Measurements from ENCODE around the gene RAP1GAP2.
"Not testable (repeated sequence)": the region's sequence is repeated elsewhere in the genome, so short reads cannot be mapped to it uniquely, and the experiment has no call there.

RAP1GAP2 gene

DNA sequence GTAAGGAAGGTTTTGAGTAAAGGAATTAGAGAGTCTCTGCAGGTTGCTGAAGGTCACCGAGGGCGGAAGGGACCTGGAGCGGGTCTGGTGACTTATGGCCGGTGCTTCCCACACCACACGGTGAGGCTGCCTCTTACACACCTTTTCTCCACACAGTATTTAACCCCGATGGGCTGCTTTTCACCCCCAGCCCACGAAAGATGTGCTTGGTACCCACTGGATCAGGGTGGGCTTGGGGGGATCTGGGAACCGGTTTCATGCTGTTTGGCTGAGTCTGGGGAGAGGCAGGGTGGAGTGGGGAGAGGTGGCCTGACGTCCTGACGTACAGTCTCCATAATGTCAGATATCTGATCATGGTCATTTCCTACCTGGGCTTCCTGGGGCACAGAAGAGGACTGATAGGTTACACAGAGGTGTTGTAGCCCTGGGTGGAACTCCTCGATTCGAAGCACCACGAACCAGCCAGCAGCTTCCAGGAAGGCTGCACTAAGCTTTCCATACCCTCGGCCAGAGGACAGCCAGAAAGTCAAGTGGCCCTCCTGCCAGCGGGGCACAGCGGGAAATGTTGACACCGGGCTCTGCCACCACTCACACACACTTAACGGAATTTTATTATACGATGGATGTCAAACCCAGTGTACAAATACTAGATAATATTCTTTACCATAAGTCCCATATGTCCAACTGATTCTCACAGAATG lies 233.1 kb downstream of the RAP1GAP2 start:
- no peak for DNase-seq

DNA sequence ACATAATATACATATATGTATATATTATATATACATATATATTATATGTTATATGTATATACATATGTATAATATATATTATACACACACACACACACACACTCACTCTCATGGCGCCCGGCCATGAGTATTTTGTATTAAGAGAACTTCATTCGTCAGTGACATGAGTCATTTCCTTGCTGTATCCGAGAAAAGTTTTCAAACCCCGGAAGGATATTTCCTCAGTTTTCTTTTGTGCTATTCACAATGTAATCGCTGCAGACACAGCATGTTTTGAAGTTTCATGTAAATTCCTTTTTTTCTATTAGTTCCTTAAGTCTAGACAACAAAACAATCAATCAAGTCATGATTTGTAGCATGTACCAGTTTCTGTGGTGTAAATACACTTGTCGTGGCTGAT lies 233.9 kb downstream of the RAP1GAP2 start:
- DNase-seq, result no peak

DNA sequence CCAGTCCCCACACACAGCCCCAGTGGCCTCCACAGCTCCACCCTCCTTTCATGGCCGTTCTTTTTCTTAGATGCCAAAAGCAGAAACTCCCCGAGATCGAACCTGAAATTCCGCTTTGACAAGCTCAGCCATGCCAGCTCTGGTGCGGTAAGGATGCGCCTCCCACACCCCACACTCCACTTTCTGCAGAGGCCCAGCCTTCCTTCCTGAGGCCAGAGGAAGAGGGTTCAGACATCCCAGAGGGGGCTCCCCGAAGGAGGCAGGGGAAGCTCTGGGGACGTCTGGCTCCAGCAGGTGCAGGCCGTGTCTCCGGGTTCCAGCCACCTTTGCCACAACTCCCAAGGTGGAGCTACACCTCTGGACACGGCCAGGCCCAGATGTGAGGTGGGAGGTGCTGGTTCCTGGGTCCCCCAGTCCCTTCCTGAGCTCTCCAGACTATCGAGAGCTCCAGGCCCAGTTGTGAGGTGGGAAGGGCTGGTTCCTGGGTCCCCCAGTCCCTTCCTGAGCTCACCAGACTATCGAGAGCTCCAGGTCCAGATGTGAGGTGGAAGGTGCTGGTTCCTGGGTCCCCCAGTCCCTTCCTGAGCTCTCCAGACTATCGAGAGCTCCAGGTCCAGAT lies 234.7 kb downstream of the RAP1GAP2 start:
- not testable (repeated sequence) for DNase-seq

DNA sequence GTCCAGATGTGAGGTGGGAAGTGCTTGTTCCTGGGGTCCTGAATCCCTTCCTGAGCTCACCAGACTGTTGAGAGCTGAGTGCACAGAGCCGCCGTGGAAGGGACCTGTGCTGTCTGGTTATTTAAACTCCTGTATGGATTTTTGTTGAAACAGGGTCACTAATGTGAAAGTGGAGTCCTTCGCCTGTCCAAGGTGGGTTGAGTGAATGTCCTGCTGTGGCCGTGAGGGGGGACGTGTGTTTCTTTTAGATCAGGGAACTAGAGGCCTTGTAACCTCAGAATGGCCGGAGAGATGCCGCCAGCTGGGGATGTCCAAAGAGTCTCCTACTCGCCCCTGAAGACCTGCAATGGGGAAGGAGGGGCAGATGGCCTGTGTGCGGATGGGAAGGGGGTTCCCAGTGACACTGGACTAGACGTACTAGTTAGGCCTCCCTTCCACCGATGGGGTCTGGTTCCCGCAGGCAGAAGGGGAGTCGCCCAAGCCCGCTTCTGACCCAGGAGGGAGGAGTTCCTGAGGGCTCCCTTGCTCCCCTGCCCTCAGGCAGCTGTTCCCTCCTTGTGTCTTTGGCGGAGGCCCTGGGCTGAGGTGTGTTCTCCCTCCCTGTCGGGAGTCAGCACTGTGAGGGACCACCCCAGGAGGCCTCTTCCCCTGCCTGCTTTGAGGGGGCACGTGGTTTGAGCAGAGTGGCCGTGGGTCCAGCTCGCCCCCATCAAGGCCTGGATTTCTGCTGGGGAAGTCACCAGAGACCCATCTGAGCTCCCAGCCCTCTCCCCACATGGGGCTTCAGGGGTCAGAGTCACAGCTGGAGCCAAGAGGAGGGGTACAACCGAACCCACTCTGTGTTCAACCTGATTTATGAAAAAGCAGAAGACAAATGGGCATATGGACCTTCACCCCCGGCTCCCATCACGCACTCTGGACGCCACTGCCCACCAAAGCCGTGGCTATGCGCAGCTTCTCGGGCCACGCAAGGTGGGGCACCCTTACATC lies 236.3 kb downstream of the RAP1GAP2 start:
- DNase-seq, result no peak

DNA sequence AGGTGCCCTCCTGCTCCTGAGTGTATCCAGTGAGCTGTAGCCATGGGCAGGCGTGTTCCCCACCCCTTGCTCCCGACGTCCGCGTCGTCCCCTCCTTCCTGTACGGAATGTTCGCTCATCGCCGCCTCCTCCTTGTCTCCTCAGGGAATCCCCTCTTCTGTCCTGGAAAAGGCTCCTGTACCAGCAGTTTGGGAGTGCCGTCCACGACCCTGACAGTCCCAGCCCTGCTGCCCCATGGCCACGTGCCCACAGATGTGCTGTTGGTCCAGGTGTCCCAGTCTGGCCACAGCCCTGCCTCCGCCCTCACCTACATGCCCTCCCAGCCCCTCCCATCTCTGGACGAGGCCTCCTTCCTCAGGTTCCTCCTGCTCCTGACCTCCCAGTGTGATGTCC lies 237.0 kb downstream of the RAP1GAP2 start:
- DNase-seq, result no peak

DNA sequence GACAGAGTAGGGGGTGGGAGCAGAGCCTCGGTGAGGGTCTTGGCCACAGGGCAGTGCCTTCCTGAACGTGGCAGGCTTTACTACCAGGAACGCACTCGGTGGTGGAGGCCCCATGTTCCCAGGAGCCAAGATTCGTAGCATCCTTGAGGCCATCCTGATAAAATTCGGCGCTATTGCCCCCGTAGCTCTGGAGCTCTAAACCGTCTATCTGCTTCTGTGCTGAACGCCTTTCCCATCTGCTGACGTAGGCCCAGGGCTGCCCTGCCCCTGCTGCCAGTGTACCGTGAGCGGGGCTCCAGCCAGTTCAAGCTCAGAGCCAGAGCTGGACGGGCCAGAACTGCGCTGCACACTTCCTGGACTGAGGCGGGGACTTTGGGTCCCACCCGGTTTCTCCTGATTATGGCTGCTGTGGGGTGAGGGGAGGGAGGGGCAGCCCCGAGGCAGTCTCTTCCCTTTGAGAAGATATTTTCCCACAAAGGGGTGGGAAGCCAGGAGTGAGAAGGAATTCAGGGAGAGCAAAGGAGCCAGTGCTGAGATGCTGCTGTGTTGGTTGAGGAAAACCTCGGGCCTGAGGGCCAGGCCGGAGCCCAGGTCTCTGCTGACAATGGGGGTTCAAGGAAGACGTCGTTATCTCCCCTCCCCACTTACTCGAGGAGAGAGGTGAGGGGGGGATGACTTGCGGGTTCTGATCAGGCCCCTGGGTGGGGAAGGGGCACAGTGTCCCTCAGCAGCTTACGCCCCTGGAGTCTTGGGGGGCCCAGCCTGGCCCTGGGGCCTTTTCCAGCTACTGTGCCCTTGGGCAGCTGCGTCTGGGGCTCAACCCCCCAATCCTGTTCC lies 237.7 kb downstream of the RAP1GAP2 start:
- no peak for DNase-seq

DNA sequence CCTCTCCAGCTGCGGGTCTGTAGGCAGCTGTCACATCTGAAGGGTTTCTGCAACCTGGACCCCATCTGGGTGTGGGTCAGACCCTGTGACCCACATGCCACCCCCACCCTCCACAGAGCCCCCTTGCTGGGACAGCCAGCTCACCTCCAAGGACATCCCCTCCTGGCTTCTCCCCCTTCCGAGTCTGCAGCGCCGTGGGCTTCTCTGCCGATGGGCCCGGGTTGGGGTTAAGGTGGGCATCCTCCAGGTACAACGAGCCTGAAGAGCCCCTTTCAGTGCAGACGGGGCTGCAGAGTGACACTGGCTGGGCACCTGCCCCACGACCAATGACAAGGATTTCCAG lies 238.3 kb downstream of the RAP1GAP2 start:
- DNase-seq, result no peak

DNA sequence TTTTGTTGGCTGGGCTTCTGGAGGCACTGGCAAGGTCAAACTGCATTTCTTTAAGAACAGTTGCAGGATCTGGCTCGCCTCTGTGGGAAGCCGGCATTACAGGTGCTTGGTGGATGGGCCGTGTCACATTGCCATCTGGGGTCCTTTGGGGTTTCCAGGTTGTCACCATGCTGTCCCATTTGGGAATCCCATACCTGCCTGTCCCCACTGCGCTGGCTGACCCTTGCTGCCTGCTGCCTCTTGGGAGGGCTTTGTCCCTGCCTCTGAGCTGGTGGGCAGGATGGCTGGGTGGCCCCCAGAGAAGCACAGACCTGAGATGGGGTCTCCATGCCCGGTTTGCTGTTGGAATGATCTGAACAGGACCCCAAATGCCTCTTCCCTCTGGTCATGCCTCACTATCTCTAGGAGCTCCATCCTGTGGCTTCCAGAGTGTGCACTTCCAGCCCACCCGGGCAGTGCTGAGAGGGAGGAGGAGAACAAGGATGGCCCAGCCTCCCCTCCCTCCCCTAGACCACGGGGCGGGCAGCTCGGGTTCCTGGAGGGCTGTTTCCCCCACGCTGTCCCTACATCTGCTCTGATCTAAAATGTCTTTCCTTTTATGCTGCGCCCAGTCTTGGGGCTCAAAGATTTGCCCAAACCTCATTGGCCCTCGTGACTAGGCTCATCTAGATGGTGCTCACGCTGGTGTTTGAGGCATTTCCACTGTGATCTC lies 239.2 kb downstream of the RAP1GAP2 start:
- DNase-seq, result no peak

DNA sequence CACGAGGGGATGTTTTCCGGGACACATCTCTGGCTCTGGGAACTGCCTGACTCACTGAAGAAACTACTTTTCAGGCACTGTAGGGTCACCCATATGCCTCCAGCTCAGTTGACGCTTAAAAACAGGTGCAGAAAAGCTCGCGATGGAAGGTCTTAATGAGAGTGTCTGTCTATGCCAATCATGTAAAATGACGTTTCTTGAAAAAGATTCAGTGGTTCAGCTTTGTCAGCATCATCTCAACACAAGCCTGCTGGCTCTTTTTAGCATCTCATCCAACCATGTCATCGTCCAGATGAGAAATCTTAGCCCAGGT lies 239.7 kb downstream of the RAP1GAP2 start:
- no peak for DNase-seq

DNA sequence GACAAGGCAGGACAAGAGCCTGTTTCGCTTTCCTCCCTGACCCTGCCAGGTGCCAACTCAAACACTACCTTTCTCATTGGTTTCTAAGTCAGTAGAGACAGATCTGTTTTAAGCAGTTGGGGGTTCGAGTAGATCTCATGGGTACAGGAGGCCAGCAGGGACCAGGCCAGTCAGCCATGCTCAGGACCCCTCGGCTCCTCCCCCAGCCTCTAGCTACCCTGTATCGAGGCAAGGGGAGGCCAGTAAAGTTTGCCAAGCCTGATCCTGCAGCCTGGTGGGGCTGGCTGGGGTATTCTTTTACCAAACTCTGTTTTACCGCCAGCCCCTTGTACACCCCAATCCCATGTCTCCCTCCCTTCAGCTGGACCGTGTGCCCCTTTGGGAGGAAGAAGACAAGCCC lies 240.6 kb downstream of the RAP1GAP2 start:
- no peak for DNase-seq

DNA sequence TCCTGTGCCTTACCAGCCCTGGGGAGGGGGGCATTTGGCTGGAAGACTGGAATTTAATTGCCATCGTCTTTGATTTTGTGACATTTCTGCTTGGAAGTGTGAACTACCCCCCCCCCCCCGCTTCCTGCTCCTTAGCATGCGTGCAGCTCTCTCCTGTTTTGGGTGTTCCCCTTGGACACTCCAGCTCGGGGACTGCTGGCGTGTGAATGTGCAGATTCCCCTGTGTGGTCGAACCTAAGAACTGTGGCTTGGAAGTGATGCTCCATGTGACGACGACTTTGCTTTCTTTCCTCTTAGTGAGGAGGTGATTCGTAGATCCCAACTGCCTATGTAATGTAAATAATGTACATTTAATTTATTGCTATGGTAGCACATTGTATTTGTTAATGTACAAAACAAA lies 241.0 kb downstream of the RAP1GAP2 start:
- no peak for DNase-seq

DNA sequence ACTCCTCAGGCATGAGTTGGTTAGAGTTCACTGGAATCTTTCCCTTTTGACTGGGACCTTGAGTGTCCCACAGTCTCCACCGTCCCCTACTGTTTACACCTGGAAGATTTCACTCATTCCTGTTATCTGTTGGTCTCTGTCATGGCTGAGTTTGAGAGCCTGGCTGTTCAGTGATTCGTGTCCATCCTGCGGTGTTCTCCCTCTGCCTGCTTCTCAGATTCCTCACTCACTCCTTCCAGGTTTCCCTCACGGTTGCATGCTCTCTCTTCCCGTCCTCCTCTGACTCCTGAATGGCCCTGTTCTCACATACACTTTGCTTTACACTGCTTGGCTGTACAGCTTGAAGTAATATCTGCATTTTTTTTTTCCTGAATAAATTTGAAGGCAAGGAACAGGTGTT lies 242.7 kb downstream of the RAP1GAP2 start:
- no peak for DNase-seq

DNA sequence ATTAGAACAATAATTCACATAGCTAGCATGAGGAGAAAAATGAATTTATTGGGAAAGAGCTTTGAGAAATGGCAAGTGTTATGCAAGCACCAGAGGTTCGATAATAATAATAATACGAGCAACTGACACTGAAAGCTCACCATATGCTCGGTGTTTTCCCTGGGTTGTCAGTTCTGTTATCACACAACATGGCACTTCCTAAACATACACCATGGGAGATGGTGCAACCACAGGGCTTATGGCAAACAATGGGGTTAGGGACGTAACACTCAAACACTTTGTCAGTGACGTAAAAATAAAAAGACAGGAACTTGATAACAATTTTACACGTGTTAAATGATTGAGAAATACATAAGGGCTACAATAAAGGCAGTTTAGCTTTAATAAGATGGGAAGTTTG lies 243.5 kb downstream of the RAP1GAP2 start:
- no peak for DNase-seq

DNA sequence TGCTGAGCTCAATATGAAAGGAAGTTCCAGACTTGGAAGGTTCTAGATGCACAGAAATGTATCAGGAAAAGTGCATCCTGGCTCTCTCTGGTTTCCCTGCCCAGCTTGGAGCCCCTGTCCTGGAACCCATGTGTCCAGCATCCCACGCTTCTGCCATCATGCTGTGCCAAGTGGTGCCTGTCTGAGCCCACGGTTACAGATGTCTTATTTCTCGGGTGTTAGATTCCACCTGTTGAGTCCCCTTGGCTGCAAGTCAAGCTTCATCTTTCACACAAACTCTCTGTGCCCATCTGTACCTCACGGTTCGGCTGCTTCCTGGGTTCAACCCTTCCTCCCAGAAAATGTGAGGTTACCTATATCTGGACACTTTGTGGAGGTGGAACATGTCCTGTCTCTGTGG lies 244.6 kb downstream of the RAP1GAP2 start:
- no peak for DNase-seq

DNA sequence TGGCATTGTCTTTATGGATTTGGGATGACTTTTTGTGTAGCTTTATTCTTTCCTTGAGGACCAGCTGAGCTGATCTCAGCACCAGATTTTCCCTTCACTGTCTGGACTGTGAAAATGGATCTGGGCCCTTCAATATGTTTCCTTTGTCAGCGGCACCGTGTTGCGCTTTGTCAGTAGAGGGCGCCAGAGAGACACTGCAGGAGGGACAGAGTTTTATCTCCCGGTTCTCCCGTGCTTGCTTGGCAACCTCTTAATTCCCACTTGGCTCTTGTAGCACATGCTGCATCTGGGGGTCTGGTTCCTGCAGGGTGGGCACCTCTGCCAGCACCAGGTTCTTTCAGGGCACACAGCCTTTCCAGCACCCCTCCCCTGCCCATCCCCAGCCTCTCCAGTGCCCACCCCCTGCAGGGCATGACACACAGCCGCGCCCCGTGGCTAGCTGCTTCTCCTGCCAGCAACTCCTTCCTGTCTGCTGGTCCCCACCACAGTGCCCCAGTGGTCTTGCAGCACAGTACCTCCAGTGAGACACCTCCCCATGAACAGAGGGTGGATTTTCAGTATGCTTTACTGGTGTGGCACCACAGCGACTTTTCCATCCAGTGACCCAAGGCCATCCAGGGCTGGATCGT lies 247.6 kb downstream of the RAP1GAP2 start:
- DNase-seq, result peak; percentile 34 to 42

DNA sequence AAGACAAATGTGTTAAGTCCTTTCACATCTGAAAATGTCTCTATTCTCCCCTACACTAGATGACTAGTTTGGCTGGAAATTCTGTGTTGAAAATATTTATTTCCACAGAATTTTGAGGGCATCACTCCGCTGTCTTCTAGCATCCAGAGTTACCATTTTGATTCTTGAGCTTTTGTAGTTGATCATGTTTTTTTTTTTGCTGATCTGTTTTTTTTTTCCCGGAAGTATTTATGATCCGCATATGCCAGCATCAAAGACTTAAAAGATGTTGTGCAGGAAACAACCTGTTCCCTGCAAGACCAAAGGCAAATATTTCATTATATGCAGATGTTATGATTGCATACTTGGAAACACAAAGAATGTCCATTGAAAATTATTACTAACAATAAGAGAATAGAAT lies 250.5 kb downstream of the RAP1GAP2 start:
- no peak for DNase-seq

DNA sequence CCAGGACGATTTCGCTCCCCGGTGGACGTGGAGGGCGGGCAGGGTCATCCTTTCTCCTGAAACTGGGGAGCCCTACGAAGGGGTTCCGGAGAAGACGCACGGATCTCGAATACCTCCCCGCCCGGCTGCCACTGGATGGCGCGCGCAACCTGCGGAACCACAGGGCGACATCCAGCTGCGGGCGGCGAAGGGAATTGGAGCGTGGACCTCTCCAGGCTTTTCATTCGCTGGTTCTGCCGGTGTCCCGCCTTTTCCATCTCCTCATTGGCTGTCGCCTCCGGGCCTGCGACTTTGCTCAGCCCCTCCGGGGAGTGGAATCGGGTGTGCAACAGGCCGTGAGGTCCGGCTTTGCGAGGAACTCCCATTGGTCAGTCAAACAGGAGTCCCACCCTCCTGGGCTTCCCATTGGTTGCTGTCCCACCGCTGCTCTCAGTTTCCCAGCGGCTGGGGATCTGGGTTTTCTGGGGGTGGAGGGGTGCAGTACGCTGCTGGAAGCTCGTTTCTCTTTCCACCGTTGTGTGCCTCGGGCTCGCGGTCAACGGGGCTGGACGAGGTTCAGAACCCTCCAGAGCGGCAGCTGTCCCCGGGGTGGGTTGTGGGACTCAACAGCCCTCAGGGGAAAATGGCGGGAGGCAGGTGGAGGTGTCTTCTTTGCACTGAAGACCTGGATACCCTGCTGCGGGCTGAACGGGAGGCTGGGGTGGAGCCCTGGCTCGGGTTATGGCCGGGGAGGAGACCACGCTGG lies 252.7 kb downstream of the RAP1GAP2 start:
- DNase-seq, result peak; percentile 94 to 96

DNA sequence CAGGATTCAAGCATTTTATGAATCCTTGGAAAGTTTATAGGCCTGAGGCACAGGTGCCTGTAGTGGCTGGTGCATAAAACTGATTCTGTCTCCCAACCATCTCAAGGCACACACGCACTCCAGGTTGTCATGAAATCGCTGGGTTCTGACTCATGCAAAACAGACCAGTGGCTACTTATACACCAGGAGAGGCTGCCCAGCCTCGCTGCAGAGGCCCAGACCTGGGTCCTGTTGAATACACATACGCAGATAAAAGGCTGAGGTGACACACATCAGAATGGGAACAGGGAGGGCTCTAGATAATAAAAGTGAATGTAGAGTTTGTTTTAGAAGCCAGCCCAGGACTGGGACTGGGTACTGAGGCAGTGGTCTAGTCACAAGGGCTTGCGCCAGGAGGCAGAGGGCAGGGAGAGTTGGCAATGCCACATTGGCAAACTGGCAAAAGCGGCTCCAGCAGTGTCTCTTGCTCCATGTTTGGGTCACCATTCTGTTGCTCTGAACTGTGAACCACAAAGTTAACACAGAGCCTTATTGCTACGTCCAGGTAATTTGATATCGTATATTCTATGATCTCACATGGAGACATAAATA lies 253.6 kb downstream of the RAP1GAP2 start:
- no peak for DNase-seq

DNA sequence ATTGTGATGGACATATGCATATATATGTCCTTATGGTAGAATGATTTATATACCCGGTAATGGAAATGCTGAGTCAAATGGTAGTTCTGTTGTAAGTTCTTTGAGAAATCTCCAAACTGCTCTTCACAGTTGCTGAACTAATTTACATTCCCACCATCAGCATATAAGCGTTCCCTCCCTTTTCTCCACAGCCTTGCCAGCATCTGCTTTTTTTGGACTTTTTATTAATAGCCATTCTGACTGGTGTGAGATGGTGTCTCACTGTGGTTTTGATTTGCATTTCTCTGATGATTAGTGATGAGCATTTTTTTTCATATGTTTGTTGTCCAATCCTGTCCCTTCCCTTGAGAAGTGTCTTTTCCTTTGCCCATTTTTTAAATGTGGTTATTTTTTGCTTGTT lies 258.6 kb downstream of the RAP1GAP2 start:
- not testable (repeated sequence) for DNase-seq

DNA sequence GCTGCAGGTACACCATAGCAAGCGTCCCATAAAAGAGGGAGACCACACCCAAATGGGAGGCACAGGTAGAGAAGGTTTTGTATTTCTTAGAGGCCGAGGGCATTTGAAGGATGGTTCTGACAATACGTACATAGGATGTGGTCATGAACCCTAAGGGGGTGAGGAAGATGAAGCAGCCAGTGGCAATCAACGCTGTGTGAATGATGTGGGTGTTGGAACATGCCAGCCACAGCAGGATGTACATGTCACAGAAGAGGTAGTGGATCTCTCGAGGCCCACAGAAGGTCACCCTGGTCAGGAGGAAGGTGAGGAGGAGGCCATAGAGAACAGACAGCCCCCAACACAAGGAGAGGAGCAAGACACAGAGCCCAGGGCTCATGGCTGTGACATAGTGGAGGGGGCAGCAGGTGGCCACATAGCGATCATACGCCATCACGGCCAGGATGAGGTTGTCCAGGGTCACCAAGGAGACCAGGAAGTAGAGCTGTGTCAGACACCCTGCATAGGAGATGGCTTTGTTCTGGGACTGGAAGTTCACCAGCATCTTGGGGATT lies 266.7 kb downstream of the RAP1GAP2 start:
- DNase-seq, result not testable (repeated sequence)

Data from activated T-cell treated with anti-CD3 and anti-CD28 coated beads, Interleukin-2, amount 50 U/mL, for 48 hours (primary cell).